ENCODE measurements around the gene DIABLO.

DNA sequence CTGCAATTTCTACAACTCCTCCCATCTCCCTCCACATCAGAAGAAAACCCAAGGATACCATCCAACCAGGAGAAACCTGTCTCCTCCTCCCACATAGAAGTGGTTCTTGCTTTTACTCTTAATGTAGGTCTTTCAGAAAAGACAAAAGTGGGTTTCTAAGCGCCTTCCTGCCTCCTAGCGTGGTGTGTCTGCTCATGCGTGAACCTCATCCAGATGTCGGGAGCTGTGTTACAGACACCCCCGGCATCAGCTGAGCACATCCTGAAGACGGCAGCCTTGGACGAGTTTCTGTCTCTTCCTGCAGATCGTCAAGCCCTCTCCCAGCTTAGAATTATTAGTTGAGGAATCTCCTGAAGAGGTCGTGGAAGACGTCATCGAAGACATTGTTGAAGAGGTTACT lies 33.4 kb downstream of the DIABLO start:
- TF ChIP-seq, protein P1, sequence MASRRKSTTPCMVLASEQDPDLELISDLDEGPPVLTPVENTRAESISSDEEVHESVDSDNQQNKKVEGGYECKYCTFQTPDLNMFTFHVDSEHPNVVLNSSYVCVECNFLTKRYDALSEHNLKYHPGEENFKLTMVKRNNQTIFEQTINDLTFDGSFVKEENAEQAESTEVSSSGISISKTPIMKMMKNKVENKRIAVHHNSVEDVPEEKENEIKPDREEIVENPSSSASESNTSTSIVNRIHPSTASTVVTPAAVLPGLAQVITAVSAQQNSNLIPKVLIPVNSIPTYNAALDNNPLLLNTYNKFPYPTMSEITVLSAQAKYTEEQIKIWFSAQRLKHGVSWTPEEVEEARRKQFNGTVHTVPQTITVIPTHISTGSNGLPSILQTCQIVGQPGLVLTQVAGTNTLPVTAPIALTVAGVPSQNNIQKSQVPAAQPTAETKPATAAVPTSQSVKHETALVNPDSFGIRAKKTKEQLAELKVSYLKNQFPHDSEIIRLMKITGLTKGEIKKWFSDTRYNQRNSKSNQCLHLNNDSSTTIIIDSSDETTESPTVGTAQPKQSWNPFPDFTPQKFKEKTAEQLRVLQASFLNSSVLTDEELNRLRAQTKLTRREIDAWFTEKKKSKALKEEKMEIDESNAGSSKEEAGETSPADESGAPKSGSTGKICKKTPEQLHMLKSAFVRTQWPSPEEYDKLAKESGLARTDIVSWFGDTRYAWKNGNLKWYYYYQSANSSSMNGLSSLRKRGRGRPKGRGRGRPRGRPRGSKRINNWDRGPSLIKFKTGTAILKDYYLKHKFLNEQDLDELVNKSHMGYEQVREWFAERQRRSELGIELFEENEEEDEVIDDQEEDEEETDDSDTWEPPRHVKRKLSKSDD (conservative IDR thresholded peaks at IDR 0.05; ENCODE audit: low read length) = no peak
- no peak for TF ChIP-seq RBM17 (IDR thresholded peaks at IDR 0.05; ENCODE audit: borderline replicate concordance, low read depth, low read length)
- no peak for TF ChIP-seq FOXA1 (IDR thresholded peaks at IDR 0.05; ENCODE audit: borderline replicate concordance)
- TF ChIP-seq PHF21A (IDR thresholded peaks at IDR 0.05; ENCODE audit: borderline replicate concordance, low read depth) = no peak
- TF ChIP-seq, protein P2, sequence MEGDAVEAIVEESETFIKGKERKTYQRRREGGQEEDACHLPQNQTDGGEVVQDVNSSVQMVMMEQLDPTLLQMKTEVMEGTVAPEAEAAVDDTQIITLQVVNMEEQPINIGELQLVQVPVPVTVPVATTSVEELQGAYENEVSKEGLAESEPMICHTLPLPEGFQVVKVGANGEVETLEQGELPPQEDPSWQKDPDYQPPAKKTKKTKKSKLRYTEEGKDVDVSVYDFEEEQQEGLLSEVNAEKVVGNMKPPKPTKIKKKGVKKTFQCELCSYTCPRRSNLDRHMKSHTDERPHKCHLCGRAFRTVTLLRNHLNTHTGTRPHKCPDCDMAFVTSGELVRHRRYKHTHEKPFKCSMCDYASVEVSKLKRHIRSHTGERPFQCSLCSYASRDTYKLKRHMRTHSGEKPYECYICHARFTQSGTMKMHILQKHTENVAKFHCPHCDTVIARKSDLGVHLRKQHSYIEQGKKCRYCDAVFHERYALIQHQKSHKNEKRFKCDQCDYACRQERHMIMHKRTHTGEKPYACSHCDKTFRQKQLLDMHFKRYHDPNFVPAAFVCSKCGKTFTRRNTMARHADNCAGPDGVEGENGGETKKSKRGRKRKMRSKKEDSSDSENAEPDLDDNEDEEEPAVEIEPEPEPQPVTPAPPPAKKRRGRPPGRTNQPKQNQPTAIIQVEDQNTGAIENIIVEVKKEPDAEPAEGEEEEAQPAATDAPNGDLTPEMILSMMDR (IDR thresholded peaks at IDR 0.05 in 2 of 3, conservative IDR thresholded peaks at IDR 0.05 in 1 of 3; ENCODE audit: insufficient read depth in 2 of 3, low read depth in 1 of 3, low read length in 3 of 3) = no peak
- no peak for TF ChIP-seq NFIC (IDR thresholded peaks at IDR 0.05)
- TF ChIP-seq POLR2AphosphoS5 (IDR thresholded peaks at IDR 0.05; ENCODE audit: control insufficient read depth, insufficient read depth, low read depth, low read length) = no peak
- no peak for TF ChIP-seq SIX5 (IDR thresholded peaks at IDR 0.05; ENCODE audit: borderline replicate concordance in 1 of 2, insufficient read depth in 1 of 2, low read depth in 1 of 2, low read length in 2 of 2)
- TF ChIP-seq, protein P3, sequence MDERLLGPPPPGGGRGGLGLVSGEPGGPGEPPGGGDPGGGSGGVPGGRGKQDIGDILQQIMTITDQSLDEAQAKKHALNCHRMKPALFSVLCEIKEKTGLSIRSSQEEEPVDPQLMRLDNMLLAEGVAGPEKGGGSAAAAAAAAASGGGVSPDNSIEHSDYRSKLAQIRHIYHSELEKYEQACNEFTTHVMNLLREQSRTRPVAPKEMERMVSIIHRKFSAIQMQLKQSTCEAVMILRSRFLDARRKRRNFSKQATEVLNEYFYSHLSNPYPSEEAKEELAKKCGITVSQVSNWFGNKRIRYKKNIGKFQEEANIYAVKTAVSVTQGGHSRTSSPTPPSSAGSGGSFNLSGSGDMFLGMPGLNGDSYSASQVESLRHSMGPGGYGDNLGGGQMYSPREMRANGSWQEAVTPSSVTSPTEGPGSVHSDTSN (CRISPR knock-in tag; IDR thresholded peaks at IDR 0.05; ENCODE audit: low read depth) = no peak
- TF ChIP-seq, protein P3 (tag; conservative IDR thresholded peaks at IDR 0.05; ENCODE audit: low read depth) = no peak
- TF ChIP-seq ZBED1 (IDR thresholded peaks at IDR 0.05) = no peak
- TF ChIP-seq ELF1 (tag; IDR thresholded peaks at IDR 0.05) = no peak
- TF ChIP-seq XRCC3 (IDR thresholded peaks at IDR 0.05) = no peak
- no peak for TF ChIP-seq SMAD3 (CRISPR knock-in tag; conservative IDR thresholded peaks at IDR 0.05)
- TF ChIP-seq NFIX (CRISPR knock-in tag; IDR thresholded peaks at IDR 0.05; ENCODE audit: low read depth) = no peak
